GM19035 (cell line): ENCODE data around the gene ANKS1B.

Source experiments
- ATAC-seq: cut with Tn5 transposase; IDR thresholded peaks from one replicate; pipeline ENCODE4 v1.9.1; 2021; ENCODE audit not compliant: unreplicated experiment

The ANKS1B gene

DNA sequence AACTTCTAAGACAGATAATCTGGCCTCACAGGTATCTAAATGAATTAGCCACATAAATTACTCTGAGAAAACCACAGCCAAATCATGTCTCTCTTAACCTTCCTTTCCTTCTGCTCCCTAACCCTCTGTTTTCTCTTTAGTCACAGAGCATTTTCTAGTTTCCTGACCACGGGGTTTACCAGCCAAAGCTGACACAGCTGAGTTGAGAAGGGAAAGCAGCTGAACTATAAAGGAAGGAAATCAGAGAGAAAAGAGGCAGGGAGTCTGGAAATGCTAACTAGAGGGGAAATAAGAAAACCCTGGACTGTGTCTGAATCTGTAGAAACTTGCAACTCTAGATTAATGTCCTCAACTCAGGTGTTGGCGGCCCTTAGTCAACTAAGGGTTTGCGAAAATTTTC is 24.4 kb downstream of the ANKS1B start:
- no peak for ATAC-seq

DNA sequence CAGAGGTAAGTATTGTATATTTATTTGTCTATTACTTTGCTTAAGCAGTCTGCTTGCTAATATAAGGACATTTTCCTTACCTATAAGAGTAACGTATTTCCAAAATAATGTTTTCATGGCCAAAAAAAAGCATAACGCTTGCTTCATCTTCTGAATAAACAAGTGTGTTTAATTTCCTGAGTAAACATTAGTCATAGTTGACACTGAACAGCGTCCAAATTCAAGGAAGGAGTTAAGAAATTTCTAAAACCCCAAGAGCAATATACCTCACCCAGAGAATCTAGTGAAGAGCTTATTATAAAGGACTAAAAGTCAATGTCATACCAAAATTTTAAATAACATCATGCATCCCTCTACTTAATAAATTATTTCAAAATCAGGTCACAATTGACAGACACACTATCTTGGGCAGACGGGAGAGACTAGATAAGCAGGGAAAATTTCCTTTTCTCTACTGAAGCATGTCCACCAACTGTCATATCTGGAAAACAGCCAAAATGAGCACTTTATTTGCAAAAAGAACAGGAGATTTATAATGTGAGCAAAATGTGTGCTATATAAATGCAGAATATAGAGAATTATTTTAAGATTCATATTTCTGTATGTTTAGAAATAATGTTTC is 25.1 kb downstream of the ANKS1B start:
- ATAC-seq = no peak

DNA sequence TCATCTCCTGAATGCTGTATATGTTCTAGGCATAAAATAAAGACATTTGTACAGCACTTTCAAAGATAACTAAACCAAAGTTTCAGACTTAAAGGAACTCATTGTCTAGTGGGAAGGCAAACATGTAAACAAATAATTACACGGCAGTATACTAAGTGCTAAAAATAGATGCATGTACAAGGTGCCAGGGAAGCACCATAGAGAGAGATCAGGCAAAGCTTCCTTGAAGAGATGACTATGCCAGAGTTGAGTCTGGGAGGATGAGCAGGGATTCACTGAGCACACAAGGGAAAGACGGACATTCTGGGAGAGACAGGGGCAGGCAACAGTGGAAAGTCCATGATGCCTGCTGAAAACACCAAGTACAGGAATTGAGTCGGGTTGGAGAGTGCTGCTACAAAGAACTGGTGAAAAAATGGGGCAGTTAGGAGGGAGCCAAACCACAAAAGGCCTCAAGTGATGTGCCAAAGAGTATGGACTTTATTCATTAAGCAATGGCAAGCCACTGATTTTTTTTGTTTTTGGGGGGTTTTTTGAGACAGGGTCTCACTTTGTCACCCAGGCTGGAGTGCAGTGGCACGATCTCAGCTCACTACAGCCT is 26.8 kb downstream of the ANKS1B start:
- no peak for ATAC-seq

- no peak for ATAC-seq
Observed at GRCh38 chr12:99954724-99955123, 30.0 kb downstream of the ANKS1B start.

DNA sequence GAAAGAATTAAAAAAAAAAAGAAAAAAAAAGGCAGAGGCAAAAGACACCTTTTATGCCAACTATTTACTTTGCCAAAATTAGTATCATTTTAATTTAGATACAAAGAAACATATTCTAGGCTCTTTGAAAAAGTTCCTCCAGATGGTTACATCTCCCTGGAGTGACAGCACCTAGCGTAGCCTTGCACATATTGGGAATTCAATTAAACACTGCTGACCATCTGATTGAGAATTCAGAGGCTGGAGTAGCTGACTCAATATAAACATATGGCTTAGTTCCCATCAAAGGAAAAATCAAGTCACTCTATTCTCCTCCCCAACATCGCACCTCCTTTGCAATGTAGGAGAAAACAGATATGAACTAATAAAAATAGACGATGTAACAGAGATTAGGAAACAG is 36.4 kb downstream of the ANKS1B start:
- no peak for ATAC-seq

GRCh38 chr12:99946131-99946530 is 38.6 kb downstream of the ANKS1B start:
- no peak for ATAC-seq

- no peak for ATAC-seq
Observed at GRCh38 chr12:99935608-99936007, 49.1 kb downstream of the ANKS1B start.

GRCh38 chr12:99926511-99927169 is 58.1 kb downstream of the ANKS1B start:
- ATAC-seq = no peak

GRCh38 chr12:99920353-99920960 is 64.3 kb downstream of the ANKS1B start:
- no peak for ATAC-seq

GRCh38 chr12:99917711-99918402 is 66.9 kb downstream of the ANKS1B start:
- no peak for ATAC-seq

DNA sequence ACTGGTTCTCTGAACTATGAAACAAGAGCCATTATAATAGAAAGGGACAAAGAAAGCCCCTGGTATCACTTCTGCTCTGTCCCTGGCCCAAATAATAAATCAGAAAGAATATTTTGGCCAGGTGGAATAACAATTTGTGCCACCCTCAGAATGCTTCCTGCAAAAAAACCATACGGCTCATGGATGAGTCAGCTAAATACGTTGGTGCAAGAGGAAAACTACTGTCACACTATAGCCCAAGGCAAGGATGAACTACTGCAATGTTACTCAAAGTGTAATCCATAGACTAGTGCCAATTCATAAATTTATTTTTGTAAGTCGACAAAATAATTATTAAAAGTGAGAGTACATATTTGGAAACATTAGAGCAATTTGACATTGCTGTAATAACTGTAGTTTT is 68.2 kb downstream of the ANKS1B start:
- no peak for ATAC-seq

DNA sequence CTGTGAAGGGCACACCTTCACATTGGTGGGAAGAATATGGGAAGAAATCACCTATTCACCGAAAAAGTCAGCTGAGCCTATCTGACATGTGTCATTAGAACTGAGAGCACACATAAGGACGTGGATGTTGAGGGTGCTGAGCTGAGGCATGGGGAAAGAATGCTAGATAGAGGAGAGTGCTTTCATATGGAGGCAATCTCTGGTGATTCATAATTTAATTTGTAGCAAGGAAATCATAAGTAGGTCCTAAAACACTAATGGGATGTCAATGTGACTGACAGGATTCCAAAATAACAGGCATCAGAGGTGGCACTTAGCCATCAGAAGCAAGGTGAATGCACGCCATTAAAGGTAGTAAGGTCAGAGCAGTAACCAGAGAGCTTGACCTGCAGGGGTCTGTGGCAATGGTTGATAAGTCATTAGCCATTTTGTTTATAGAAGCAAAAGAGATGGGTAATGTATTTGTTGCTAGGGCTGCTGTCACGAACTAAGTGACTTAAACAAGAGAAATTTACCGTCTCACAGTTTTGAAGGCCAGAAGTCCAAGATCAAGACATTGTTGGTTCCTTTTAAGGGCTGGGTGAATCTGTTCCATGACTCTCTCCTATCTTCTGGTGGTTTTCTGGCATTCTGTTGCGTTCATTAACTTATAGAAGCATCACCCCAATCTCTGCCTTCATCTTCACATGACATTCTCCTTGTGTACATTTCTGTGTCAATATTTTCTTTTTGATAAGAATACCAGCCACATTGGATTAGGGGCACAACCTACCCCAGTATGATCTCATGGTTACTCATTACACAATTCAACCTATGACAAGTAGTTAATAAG is 69.3 kb downstream of the ANKS1B start:
- no peak for ATAC-seq

DNA sequence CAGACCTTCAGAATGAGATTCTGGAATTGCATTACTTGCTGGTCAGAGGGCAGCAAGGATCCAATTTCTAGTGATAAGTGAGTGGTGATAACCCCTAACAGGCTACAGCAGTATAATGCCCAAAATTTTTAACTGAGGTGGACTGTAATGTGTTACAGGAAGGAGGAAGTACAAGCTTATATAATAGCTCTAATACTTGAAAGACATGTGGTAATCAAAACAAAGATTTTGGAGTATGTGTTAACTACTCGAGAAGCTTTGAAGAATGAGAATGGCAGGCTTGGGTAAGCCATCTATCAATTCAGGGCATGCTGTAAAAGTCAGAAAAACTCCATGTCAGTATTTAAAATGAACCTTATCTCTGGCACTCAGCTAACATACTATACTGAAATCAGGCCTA is 70.5 kb downstream of the ANKS1B start:
- no peak for ATAC-seq

DNA sequence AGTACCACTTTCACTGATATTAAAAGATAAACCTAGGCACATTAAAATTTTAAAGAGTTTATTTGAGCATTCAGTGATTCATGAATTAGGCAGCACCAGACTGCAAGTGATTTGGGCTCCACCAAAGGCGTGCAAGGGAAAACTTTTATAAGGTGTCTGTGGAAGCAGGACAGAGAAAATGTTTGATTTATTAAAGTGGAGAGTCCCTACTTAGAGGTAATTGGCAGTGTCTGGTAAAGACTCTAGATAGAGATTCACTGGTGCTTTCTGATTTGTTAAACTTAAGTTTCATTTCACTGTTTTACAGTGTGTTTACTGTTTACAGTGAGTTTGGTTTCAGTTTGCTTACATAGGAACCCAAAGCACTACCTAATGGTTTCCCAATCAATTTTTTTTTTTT is 72.8 kb downstream of the ANKS1B start:
- ATAC-seq = peak; percentile 94

- no peak for ATAC-seq
Observed at GRCh38 chr12:99911081-99911480, 73.7 kb downstream of the ANKS1B start.

DNA sequence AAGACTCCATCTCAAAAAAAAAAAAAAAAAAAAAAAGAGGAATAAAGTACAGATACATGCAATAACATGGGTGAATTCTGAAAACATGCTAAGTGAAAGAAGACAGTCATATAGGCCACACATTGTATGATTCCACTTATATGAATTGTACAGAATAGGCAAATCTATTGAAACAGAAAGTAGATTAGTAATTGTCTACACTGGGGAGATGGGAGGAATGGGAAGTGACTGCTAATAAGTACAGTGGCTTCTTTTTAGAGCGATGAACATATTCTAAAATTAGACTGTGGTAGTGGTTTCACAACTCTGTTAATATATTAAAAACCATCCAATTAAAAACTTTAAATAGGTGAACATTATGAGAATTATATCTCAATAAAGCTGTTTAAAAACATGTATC is 74.4 kb downstream of the ANKS1B start:
- ATAC-seq = no peak

- ATAC-seq = no peak
Observed at GRCh38 chr12:99906786-99907579, 77.8 kb downstream of the ANKS1B start.

- ATAC-seq = no peak
Observed at GRCh38 chr12:99901181-99901580, 83.6 kb downstream of the ANKS1B start.

GRCh38 chr12:99898645-99899044 is 86.1 kb downstream of the ANKS1B start:
- ATAC-seq = no peak

GRCh38 chr12:99879439-99879838 is 105.3 kb downstream of the ANKS1B start:
- ATAC-seq = no peak
